Embryonic facial prominence (tissue), 1 donor: ENCODE measurements around the gene SCARF2.
"Not testable (repeated sequence)": the region's sequence is repeated elsewhere in the genome, so short reads cannot be mapped to it uniquely, and the experiment has no call there.

Experiments
- DNase-seq: peaks from one replicate; pipeline ENCODE4 v3.0.0-alpha.2; 2016; ENCODE audit errors: extremely low spot score

Gene SCARF2

GRCh38 chr22:20437613-20438426 lies at the start of gene SCARF2:
Gene SCARF2, minus strand, starts transcription at chr22:20437825. Its CDS starts 71 bp downstream, at chr22:20437754.
- peak; percentile 46 for DNase-seq

DNA sequence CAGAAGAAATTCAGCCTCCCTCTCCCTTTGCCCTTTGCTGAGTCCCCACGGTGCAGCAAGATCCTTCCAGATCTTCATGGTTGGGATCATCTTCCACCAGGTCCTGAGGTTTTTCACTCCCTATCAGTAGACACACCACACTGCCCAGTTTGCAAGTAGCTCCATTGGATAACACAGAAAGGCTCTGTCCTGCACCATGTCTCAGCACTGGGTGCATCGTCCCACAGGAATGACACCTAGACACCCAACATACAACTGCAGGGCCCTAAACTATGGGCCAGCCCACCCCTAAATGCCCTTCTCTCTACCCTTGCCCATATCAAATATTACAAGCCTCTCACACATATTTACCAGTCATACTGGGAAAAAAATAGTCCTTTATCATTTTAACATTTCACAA lies 48.6 kb upstream of the SCARF2 start:
- no peak for DNase-seq

- DNase-seq, result no peak
These were observed 47.5 kb upstream of the SCARF2 start for GRCh38 chr22:20484948-20485683.

DNA sequence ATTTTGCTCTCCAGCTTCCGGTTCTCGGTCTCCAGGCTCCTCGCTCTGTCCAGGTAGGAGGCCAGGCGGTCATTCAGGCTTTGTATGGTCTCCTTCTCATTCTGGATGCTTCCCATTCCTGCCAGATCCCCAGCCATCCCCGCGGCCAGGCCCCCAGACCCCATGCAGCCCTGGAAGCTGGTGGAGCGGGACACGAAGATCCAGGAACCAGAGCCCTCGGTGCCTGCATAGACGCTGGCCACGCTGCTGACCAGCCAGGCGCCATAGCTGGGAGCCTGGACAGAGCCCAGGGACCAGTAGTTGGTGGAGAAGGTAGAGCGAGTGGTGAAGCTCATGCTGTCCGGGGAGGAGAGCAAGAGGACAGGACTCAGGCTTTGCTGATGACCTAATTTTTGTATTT lies 46.1 kb upstream of the SCARF2 start:
- no peak for DNase-seq

GRCh38 chr22:20483143-20483506 lies 45.5 kb upstream of the SCARF2 start:
- not testable (repeated sequence) for DNase-seq

GRCh38 chr22:20479612-20480196 lies 42.1 kb upstream of the SCARF2 start:
- DNase-seq, result no peak

GRCh38 chr22:20478059-20478458 lies 40.4 kb upstream of the SCARF2 start:
- not testable (repeated sequence) for DNase-seq

DNA sequence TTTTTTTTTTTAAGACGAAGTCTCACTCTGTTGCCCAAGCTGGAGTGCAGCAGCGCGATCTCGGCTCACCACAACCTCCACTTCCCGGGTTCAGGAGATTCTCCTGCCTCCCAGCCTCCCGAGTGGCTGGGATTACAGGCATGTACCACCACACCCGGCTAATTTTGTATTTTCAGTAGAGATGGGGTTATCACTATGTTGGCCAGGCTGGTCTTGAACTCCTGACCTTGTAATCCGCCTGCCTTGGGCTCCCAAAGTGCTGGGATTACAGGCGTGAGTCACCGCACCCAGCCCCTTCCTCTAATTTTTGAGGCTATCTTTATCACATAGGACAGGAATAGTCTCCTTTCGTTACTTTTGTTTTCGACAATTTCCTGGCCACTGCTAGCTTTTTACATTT lies 37.9 kb upstream of the SCARF2 start:
- DNase-seq, result not testable (repeated sequence)

- no peak for DNase-seq
These were observed 37.5 kb upstream of the SCARF2 start for GRCh38 chr22:20475115-20475436.

DNA sequence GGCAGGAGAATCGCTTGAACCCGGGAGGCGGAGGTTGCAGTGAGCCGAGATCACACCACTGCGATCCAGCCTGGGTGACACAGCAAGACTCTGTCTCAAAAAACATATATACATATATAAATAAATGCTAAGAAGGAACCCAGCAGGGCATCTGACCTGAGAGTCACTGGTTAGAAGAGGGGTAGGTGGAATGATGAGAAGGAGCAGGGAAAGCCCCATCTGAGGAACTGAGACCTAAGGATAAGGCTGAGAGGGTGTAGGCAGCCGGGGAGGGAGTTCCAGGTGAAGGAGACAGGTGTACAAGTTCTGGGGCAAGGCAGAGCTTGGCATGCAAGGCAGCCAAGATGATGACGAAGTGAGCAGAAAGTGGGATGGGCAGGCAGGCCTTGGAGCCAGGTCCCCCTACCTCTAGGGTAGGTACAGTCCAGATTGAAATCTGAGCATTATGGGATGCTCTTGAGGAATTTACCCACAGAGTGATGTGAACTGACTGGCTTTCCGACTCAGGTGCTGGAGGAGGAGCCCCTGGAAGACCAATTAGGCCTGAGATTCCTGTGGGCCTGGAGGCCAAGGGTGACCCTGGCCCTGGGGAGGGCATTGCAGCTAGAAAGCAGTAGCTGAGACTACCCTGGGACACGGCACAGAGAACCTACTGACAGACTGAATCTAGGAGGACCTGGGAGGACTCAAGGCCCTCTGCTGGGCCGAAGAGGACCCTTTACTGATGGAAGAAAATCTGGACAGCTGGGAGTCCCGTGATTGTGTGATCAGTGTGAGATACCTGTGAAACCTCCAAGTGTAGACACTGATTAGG lies 35.2 kb upstream of the SCARF2 start:
- no peak for DNase-seq

- no peak for DNase-seq
These were observed 33.7 kb upstream of the SCARF2 start for GRCh38 chr22:20471126-20471833.

DNA sequence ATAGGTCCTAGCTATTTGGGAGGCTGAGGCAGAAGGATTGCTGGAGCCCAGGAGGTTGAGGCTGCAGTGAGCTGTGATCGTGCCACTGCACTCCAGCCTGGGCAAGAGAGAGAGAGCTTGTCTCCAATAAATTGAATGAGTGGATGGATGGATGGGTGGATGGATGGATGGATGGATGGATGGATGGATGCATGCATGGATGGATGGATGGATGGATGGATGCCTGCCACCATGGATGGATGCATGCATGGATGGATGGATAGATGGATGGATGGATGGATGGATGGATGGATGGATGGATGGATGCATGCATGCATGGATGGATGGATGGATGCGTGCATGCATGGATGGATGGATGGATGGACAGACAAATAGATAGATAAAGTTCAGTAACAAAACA lies 32.9 kb upstream of the SCARF2 start:
- DNase-seq, result not testable (repeated sequence)

GRCh38 chr22:20469110-20469868 lies 31.7 kb upstream of the SCARF2 start:
- no peak for DNase-seq

DNA sequence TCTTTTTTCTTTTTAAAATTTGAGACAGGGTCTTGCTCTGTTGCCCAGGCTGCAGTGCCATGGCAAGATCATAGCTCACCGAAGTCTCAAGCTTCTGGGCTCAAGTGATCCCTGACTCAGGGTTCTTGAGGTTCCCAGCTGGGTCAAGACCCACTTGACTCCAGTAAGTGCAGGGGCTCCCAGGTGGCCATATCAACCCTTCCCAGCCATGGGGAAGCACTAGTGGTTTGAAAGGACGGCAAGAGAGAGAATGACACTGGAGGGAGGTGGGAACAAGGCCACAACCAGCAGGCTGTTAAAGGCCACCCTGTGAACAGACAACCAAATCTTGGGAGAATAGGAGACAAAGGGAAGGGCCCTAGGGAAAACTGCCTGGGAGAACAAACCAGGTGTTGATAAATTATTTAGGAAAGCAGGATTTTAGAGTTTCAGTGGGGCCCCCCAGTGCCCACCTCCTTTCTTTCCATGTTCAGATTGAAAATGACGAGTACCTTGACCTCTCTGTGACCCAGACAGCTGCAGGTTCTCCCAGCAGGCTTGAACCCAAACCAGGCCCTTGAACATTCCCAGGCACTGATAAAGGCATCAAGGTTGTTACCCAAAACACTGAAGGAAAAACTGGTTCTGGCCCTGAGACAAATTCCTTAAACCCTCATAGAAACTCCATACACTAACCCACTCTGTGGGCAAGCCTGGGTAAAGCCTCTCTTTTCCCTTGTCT lies 29.2 kb upstream of the SCARF2 start:
- DNase-seq, result no peak

DNA sequence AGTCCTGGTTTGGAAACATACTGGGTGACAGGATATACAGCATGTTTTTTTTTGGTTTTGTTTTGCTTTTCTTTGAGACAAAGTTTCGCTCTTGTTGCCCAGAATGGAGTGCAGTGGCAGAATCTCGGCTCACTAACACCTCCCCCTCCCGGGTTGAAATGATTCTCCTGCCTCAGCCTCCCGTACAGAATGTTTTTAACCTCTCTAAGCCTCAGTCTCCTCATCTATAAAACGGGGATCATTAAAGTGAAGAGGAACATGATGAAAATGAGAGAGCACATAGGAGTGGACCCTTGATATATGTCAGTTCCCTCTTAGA lies 28.1 kb upstream of the SCARF2 start:
- no peak for DNase-seq

GRCh38 chr22:20464912-20465758 lies 27.5 kb upstream of the SCARF2 start:
- DNase-seq, result no peak

GRCh38 chr22:20464096-20464614 lies 26.5 kb upstream of the SCARF2 start:
- DNase-seq, result no peak

DNA sequence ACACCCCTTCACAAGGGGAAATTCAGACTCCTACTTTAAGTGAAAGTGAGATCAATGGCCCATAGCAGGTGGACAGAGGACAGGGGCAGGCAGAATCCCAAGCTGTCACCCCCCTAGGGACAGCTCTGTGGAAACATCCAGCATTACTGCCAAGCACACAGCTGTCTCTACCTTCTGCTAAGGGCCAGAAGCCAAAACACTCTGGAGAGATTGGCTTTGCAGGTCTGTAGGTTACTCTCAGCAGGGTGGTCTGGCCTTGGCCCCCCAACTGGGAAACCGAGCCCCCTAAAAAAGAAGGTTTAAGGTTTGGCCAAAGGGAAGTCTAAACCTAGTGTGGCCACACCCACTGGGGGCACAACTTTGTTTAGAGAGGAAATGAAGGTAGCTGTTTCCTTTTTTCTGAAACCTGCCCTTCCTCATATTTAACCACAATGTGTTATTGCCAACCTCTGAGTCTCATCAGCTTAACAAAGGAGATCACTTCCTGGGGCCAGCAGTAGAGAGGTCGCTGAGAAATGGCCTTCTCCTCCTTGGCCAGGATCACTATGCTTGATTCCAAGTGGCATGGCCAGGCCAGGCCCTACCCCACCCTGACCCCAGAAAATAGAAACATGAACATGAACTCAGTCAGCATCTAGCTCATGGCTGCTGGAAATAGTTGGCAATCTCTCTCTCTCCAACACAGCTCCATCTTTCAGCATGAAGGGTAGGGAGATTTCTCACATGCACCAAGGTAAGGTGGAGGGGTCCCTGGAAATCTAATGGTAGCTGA lies 25.9 kb upstream of the SCARF2 start:
- DNase-seq, result no peak
